Ovary (tissue), 3 donors: ENCODE data around the gene HORMAD1.

ENCODE experiments used
- EP300 ChIP-seq: sonication (generic); formaldehyde crosslinking; IDR thresholded peaks from one replicate; pipeline ENCODE4 v1.6.1; 2017; ENCODE audit warnings: antibody characterized with exemption
- POLR2A ChIP-seq: fragments of 450-650 bp; IDR thresholded peaks from one replicate; pipeline ENCODE4 v1.6.1; 2017; ENCODE audit warnings: antibody characterized with exemption, mild to moderate bottlenecking, moderate library complexity
- TF ChIP-seq, protein P1 (sequence below), 3 donors: fragments of 450-650 bp in 2 of 3; fragments of 200-600 bp in 1 of 3; IDR thresholded peaks; one replicate each; pipeline versions ENCODE4 v1.5.1 to v1.8.0; 2016 to 2022; ENCODE audit warnings: antibody characterized with exemption in 3 of 3, mild to moderate bottlenecking in 1 of 3
- donor health status: DM: no; HTN: no; CAD: no.

- TF ChIP-seq, protein P1, sequence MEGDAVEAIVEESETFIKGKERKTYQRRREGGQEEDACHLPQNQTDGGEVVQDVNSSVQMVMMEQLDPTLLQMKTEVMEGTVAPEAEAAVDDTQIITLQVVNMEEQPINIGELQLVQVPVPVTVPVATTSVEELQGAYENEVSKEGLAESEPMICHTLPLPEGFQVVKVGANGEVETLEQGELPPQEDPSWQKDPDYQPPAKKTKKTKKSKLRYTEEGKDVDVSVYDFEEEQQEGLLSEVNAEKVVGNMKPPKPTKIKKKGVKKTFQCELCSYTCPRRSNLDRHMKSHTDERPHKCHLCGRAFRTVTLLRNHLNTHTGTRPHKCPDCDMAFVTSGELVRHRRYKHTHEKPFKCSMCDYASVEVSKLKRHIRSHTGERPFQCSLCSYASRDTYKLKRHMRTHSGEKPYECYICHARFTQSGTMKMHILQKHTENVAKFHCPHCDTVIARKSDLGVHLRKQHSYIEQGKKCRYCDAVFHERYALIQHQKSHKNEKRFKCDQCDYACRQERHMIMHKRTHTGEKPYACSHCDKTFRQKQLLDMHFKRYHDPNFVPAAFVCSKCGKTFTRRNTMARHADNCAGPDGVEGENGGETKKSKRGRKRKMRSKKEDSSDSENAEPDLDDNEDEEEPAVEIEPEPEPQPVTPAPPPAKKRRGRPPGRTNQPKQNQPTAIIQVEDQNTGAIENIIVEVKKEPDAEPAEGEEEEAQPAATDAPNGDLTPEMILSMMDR (IDR thresholded peaks at IDR 0.05): no peak
- TF ChIP-seq POLR2A (no peak), EP300 (no peak)
These were observed 17.3 kb downstream of the HORMAD1 start for GRCh38 chr1:150703427-150703826.
